Activated naive CD4-positive, alpha-beta T cell (primary cell): Measurements from ENCODE around the gene BSPRY.

Source experiments
- DNase-seq, 4 experiments: peaks; one replicate each; lab custom pipeline; 2025; lab: John Stamatoyannopoulos, UW

Gene BSPRY

DNA sequence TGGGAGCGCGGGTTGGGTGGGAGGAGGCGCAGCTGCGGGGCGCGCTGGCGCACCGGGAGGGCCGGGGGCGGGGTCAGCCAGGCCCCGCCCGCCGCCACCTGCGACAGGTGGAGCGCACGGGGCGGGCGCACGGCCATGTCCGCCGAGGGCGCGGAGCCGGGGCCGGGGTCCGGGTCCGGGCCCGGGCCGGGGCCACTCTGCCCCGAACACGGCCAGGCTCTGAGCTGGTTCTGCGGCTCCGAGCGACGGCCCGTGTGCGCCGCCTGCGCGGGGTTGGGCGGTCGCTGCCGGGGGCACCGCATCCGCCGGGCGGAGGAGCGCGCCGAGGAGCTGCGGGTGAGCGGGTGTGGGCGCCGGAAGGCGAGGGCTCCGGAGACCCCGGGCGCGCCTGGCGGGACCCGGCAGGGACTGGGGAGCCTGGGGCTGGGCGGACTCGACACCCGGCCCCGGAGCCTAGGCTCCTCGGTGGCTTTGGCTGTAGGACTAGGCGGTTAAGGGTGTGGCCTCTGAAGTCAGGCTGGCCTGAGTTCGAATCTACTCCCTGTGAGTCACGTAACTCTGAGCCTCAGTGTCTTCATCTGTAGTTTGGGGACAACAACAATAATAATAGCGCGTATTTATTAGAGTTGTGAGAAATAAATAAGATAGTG is at the start of gene BSPRY:
BSPRY (plus strand) TSS at position 97 of the 650 bp plus-strand sequence; CDS start at position 136, 39 bp downstream.
- DNase-seq = peak in 1 of 4 experiments; percentile 11

DNA sequence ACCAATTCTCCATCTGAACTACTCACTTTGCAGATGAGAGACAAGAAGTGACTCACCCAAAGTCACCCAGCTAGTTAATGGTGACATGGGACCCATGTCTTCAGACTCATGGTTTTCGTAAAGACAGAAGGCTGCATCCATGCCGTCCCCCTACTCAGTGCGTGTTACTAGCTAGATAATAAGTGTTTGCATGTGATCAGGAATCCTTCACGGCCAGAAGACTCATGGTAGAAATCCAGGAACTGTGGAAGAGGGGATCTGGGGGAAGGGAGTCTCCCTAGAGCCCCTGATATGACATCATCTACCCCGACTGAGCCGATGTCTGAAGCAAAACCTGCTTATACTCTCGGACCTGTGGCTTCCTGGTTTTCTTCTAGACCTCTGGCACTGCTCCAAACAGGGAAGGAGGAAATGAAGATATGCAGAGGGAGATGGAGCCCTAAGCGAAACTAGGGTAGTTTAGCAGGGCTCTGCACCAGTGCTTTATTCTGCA is 49.5 kb upstream of the BSPRY start:
- DNase-seq = no peak

DNA sequence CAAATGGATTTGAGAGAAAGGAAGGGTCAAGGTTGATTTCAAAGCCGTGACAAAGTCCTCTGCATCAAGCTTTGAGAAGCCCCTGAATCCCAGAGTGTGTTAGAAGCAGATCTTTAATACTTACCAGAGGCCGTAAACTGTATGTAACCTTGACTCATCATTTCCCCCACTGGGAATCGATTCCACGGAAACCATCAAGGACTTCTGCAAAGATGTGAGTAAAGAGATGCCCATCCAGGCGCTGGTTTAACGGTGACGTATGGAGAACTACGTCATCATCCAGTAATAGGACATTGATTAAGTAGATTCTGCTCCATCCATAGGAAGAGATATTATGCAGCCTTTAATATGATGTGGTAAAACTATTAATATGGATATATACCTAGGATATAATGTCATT is 47.8 kb upstream of the BSPRY start:
- no peak for DNase-seq

DNA sequence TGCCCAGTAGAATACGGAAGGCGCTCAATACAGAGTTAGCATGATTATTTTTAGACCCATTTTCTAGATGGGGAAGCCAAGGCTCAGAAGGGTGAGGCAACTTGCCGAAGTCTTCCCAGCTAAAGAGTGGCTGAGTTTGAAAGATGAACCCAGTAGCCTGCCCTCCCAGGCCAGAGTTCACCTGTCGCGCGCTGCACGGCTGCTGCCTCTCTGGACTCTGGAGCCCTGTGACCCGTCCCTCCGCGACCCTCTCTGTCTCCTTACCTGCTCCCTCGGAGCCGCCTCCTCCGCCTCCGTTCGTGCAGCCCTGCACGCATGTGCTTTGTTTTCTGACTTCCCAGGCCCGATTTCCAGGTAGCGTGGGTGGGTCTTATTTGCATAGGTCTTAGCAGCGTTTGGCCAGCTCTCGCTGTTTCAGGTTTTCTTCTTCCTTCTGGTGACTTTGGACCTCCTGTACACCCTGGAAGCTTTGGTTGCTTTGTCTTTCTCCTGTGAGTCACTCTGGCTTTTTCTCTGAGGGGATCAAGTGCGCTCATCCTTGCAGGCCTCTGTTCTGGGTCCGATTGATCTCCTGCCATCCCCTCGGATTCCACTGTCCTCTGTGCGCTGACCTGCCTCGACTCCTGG is 46.4 kb upstream of the BSPRY start, which contains the start of gene RNF183:
RNF183 (minus strand) TSS at position 585 of the 627 bp plus-strand sequence. CDS start 5,192 bp downstream, outside the sequence.
- DNase-seq = no peak

DNA sequence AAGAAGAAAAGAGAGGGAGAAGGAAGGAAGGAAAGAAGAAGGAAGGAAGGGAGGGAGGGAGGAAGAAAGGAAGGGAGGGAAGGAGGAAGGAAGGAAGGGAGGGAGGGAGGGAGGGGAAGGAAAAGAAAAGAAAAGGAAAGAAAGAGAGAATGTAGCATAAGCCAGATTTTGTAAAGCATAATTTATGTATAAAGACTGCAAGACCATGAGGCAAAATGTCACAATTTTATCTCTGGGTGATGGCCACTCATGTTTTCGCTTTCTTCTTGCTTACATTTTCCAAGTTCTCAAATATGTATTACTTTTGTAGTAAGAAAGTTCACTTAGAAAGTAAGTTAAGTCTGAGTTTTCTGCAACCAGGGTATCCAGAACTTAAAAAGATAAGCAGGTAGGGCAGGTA is 42.8 kb upstream of the BSPRY start:
- DNase-seq = no peak

DNA sequence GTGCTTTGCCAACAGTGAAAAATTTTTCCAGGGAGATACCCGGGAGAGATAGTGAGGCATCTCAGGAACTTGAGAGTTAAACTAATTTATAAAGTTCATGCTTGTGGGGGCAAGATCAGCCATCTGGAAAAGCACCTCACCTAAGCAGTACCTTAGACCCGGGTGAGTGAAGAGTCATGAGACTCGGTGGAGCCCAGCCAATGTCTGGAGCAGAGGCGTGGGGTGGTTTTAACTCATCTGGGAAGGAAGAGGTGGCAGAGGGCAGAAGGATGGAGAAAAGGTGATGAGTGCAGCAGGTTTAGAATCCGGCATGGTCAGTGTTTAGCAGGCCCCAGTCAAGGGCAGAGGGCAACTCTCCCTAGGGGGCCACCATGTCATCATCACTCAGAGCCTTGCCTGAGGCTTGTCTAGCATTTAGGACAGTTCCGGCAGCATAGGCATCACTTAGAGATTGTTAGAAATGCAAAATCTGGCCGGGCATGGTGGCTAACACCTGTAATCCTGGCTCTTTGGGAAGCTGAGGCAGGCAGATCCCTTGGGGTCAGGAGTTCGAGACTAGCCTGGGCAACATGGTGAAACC is 41.9 kb upstream of the BSPRY start:
- no peak for DNase-seq

DNA sequence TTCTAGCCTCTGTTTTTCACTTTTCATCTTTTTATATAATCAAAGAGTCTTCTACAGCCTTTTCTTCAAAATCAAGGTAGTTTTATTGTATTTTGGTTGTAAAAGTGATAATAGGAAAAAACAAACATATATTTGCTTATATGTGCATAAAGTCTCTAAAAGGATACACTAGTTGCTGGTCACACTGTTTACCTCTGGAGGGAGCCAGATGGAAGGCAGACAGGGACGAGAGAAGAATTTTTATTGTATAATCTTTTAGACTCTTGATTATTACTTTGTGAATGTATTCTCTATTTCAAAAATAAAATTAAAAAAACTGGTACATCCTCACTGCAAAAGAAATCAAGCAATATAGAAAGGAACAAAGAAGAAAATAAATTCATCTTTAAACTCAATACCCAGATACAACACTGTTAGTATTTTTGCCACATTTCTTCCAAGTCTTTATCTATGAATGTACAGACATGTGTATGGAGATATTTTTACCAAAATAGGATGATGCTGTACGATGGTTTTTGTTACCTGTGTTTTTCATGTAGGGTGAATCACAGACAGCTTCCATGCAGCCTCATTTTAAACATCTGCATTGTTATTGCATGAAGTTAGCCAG is 40.0 kb upstream of the BSPRY start:
- DNase-seq = no peak

DNA sequence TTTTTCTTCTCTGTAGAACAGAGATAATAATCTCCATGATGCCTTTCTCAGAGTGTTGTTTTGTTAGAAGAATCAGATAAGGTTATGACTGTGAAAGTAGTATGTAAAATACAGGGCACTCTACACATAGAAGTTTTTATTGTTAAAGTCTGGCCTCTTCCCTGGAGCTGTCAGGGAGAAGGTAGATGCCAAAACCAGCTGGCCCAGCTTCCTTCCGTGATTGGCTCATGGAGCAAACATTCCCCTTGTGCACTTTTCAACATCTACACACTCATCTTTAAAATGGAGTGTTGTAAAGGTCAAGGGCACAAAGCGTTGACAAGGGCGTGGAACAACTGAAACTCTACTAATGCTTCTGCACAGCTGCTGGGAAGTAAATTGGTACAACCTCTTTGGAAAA is 38.8 kb upstream of the BSPRY start:
- no peak for DNase-seq

DNA sequence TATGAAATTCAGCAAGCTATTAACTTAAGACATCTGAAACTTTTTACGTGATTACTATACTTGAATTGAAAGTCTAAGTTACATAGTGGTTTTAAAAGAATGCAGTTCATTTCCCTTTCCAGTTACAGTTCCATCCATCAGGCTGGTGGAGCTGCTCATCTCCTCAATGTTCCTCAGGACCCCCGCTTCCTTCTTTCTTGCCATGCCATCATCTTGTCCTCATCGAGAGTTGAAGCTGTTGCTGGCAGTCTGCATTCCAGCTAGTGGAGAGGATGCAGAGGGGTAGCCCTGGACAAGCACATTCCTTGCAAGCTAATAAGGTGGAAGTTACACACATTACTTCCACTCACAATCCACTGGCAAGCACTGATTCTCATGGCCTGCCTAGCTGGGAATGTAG is 37.4 kb upstream of the BSPRY start:
- DNase-seq = no peak

DNA sequence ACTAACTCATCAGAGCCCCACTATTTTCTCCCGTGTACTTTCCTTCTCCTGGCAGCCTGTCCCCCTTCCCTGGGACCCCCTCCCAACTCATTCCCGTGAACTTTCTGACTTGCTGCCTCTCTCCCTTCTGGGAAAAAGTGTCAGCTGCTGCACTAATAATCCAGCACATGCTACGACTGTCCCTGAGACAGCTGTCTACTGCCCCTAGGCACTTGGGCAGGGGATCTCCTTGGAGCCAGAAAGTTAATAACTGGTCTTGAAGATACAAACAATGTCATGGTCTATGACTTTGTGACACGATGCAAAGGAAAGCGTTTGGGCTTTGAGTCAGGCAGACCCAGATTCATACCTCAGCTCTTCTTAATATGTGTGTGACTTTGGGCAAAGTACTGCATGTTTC is 36.1 kb upstream of the BSPRY start:
- DNase-seq = no peak

DNA sequence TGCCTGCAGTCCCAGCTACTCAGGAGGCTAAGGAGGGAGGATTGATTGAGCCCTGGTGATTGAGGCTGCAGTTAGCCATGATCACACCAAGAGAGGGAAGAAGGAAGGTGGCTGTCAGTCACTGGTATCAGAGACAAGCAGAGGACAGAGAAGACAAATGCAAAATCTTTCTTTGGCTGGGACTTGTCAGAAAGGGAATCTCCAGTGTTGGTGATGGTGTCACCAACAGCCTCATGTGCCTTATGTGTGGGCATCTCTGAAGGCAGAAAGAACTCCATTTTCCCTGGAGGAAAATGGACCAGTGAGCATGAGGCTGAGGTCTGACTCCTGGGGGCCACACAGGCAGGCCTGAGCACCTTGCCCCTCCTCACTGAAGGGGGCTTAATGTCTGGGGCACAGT is 34.1 kb upstream of the BSPRY start:
- no peak for DNase-seq

DNA sequence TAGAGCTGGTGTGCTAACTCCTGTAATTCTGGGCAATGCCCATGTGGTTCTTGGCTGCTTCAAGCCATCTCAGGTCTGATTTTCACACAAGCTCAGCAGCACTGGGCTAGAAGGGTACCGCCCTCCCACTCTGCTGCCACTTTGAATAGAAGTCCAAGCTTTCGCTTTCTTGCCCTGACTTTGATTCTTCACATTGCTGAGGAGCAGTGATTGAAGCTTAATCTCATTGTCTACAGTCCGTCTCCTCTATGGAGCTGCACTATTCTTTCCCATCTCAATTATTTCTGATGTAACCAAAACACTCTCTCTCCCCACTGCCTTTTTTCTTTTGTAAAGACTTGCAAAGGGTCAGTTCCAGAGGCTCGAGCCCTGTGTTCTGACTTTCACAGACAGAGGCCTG is 33.3 kb upstream of the BSPRY start:
- DNase-seq = no peak

DNA sequence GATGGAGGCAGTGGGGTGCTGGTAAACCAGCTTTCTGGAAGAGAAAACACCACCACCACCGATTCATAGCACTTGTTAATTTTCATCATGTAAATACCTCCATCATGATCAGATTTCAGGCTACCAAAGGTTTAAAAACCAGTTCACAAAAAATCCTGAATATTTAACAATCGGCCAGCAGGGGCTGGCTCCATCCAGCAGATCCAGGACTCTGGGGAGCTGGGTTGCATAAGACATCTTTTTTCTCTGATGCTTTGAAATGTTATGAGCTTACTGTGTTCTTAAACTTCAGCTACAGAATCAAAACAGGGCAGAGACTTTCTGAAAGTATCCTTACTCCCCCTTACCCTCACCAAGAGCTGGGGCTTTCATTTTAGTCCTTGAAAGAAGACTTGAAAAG is 31.6 kb upstream of the BSPRY start:
- DNase-seq = no peak

DNA sequence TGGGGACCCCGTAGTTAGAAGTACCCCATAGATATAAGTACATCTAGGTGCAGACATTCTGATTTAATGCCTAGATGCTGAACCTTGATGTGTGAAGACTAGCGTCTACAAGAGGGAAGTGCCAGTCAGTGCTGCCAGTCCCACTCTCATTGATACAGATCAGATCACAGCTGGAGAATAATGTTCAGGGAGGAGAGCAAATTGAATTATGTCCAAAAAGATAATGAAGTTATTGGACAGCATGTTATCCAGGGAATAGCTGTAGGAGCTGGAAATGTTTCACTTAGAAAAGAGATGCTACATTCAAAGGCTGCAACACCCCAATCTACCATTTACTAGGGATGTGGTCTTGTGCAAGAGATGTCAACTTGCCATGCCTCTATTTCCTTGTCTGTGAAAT is 30.3 kb upstream of the BSPRY start:
- DNase-seq = no peak

DNA sequence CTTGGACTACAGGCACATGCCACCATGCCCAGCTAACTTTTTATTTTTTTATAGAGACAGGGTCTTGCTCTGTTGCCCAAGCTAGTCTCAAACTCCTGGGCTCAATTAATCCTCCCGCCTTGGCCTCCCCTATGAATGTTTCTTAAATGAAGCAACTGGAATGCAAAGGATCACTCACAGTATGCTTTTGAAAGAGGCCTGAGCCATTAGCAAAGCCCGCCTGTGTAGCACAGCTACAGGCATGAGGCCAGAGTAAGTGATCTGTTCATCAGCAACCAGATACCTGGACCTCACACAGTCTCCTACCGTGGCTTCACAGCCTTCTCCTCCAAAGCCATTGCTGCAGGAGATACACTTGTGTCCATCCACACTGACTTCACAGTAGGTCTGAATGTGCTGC is 29.3 kb upstream of the BSPRY start:
- DNase-seq = no peak

DNA sequence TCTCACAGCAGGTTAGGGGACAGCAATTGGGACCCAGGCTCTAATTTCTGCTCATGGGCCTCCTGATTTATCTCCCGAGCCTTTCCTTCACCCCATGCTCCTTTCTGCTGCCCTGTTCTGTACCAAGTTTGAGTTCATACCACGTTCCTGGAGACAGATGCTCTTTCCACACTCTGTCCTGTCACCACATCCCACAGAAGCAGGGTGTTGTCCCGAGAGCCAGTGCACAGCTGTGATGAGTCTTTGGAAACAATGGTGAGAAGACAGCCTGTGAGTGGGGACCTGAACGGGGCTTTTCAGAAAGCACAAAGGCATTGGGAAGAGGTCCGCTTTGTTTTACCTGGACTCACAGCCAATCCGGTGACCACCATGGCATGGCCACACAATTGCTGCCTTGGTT is 26.7 kb upstream of the BSPRY start:
- DNase-seq = no peak

DNA sequence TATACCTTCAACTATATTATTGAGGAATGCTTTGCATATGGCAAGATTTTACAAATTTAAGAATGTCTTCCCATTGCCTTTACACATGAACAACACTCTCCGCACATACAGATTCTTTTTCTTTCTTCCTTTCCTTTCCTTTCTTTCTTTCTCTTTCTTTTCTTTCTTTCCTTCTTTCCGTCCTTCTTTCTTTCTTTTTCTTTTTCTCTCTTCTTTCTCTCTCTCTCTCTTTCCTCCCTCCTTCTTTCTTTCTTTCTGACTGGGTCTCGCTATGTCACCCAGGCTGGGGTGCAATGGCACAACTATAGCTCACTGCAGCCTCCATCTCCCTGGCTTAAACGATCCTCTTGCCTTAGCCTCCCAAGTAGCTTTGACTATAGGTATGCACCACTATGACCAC is 23.1 kb upstream of the BSPRY start:
- no peak for DNase-seq

DNA sequence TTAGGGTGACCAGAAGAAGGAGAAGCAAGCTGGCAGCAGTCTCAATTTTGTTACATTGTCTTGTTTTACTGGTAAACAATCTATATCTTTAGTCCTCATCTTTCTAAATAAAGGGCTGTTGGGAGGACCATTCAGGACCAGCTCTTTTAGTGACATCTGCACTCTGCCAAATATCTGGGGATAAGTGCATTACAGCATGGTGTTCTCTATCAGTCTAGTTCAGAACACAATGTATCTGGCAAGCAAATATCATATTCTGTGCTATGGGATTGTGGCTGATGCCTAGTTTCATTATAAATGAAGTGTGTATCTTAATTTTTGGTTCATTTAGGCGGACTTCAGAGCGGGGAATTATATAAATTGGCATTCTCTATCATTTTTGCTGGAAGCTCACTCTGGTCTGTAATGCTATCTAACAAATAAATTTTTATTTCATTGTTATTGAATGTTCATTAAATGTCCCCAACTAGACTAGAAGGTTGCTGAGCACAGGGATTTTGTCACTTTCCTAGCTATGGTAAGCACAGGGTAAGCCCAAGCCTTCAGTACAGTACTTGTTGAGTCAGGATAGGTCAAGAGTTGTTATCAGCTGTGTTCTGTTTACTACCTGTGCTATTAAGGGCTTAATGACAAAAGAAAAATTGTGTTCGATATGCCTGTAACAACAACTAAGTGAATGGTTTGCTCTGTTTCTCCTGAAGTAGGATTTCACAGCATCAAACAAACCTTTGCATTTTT is 21.1 kb upstream of the BSPRY start:
- no peak for DNase-seq

DNA sequence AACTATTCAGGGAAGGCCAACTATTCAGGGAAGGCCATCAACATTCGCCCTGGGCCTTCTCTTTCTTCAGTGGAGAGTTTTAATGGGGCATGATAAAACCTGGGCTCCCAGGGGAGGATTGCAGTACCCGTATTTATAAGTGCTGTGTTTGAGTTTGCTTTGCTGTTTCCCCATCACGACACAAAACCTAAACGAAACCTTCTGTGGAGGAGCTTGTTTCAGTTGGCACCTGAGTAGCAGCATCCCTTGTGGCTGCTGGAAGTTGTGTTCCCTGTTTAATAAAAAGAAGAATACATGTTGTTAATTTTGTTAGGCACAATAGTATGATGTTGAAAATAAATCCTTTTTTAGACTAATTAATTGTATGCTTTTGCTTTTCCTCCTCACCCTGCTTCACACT is 17.6 kb upstream of the BSPRY start:
- no peak for DNase-seq

DNA sequence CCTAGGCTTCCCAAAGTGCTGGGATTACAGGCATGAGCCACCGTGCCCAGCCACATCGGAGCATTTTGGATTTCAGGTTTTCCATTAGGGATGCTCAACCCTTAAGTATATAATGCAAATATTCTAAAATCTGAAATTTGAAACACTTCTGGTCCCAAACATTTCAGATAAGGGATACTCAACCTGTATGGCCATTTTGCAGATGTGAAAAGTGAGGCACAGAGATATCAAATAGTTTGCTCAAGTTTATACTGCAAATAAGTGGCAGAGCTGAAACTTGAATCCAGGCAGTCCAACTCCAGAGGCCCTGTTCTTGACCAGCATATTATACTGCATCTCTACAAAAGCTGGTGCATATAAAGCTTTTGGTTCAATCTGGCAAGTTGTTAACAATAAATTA is 11.6 kb upstream of the BSPRY start:
- no peak for DNase-seq

DNA sequence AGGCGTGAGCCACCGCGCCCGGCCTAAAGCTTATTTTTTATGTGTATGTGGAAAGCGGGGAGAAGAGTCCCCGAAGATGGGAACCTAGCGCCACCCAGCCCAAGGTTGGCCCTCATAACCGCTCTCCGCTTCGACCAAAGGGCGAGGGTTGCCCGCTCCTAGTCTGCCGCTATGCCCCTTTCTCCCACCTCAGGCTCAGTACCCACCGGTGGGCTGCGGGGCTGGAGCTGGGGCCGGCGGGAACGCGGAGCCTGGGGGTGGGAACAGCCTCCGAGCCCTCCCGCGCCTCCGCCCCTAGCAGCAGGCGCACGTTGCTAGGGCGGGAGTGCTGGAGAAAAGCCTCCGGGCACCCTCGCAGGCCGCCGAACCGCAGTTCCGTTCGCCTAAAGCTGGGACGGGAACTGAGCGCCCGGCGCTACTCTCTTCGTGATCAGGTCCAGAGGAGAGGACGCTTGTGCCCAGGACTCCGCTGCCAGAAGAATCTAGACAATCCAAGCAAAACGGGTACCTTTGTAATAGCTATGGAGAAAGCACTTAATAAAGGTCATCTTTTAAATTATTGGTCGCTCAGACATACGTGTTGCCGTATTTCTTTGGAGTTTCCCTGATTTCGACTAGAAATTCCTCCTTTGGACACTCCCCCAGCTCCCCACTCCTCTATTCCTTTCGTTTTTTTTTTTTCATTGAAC is 9.2 kb upstream of the BSPRY start, which contains the start of gene WDR31:
WDR31 (minus strand) TSS at position 265 of the 689 bp plus-strand sequence. CDS start 8,253 bp downstream, outside the sequence.
- peak; percentile 55 to 74 (median 64) for DNase-seq
